ENCODE results near the gene KRTAP10-1. TPM values are rescaled to one million over a fixed set of nuclear protein-coding genes. Genes with fewer than 3 reads are reported as not detected.

Gene KRTAP10-1
- total and polyA plus RNA-seq, 9 of the 15 experiments (the other 6 are each of a cell fraction or from before 2014, with no cell fraction given) = not detected

DNA sequence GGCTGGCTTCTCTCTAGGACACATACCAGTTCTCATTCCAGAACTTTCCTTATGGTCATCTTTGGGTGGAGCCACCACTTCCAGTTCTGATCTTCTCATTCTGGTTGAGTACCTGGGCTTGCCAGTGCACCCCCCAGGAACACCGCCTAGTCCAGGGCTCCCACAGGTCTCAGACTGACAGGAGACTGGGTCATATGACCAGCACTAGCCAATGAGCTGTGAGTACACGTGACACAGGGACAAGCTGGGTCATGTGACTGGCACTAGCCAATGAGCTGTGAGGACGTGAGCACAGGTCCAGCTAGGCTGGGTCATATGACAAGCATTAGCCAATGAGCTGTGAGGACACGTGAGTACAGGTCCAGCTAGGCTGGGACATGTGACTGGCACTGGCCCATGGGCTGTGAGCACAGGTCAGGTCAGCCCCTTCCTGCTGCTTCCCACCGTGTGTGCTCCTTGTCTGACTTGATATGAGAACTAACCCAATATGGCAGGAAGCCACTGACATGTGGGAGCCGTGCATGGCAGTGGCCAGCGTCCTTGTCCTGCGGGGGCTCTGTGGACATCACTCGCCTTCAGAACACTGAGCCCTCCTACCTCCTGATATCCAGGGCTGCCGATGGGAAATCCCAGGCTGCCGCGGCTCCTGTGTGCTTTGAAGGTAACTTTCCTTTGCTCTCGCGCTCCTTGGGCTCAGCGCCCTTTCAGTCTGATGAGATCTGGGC is 22.7 kb downstream of the KRTAP10-1 start (continued):
- TF ChIP-seq EWSR1 (IDR thresholded peaks at IDR 0.05; ENCODE audit: borderline replicate concordance, low read depth, partially characterized antibody) (no peak), NEUROD1 (IDR thresholded peaks at IDR 0.05; ENCODE audit: borderline replicate concordance, low read depth, low read length, partially characterized antibody) (peak; percentile 71), CBFA2T2 (conservative IDR thresholded peaks at IDR 0.05) (peak; percentile 97), MIER1 (IDR thresholded peaks at IDR 0.05; ENCODE audit: low read depth) (no peak), ZNF277 (CRISPR knock-in tag; IDR thresholded peaks at IDR 0.05; ENCODE audit: borderline replicate concordance) (no peak), PML (IDR thresholded peaks at IDR 0.05; ENCODE audit: low read length) (no peak), ARID2 (IDR thresholded peaks at IDR 0.05) (no peak), RBM15 (IDR thresholded peaks at IDR 0.05; ENCODE audit: insufficient read depth, low read length) (no peak), FOXA1 (IDR thresholded peaks at IDR 0.05; ENCODE audit: borderline replicate concordance) (no peak), ZNF445 (CRISPR knock-in tag; IDR thresholded peaks at IDR 0.05; ENCODE audit: low read depth) (no peak), MAX (CRISPR knock-in tag; IDR thresholded peaks at IDR 0.05) (peak; percentile 58), HEY1 (CRISPR knock-in tag; IDR thresholded peaks at IDR 0.05; ENCODE audit: borderline replicate concordance) (no peak), ZNF77 (CRISPR knock-in tag; IDR thresholded peaks at IDR 0.05) (no peak), ZKSCAN1 (IDR thresholded peaks at IDR 0.05; ENCODE audit: low read depth, low read length) (no peak), ETV6 (IDR thresholded peaks at IDR 0.05; ENCODE audit: borderline replicate concordance in 1 of 2, low read depth in 2 of 2, low read length in 1 of 2) (no peak), ETV6 (CRISPR knock-in tag; IDR thresholded peaks at IDR 0.05; ENCODE audit: borderline replicate concordance) (no peak), FOXK1 (CRISPR knock-in tag; IDR thresholded peaks at IDR 0.05; ENCODE audit: borderline replicate concordance) (no peak), HMG20B (CRISPR knock-in tag; IDR thresholded peaks at IDR 0.05) (no peak), TRIM28 (IDR thresholded peaks at IDR 0.05) (no peak)
- TF ChIP-seq, protein P1, sequence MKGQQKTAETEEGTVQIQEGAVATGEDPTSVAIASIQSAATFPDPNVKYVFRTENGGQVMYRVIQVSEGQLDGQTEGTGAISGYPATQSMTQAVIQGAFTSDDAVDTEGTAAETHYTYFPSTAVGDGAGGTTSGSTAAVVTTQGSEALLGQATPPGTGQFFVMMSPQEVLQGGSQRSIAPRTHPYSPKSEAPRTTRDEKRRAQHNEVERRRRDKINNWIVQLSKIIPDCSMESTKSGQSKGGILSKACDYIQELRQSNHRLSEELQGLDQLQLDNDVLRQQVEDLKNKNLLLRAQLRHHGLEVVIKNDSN (CRISPR knock-in tag; IDR thresholded peaks at IDR 0.05) = peak; percentile 100
- TF ChIP-seq, protein P2, sequence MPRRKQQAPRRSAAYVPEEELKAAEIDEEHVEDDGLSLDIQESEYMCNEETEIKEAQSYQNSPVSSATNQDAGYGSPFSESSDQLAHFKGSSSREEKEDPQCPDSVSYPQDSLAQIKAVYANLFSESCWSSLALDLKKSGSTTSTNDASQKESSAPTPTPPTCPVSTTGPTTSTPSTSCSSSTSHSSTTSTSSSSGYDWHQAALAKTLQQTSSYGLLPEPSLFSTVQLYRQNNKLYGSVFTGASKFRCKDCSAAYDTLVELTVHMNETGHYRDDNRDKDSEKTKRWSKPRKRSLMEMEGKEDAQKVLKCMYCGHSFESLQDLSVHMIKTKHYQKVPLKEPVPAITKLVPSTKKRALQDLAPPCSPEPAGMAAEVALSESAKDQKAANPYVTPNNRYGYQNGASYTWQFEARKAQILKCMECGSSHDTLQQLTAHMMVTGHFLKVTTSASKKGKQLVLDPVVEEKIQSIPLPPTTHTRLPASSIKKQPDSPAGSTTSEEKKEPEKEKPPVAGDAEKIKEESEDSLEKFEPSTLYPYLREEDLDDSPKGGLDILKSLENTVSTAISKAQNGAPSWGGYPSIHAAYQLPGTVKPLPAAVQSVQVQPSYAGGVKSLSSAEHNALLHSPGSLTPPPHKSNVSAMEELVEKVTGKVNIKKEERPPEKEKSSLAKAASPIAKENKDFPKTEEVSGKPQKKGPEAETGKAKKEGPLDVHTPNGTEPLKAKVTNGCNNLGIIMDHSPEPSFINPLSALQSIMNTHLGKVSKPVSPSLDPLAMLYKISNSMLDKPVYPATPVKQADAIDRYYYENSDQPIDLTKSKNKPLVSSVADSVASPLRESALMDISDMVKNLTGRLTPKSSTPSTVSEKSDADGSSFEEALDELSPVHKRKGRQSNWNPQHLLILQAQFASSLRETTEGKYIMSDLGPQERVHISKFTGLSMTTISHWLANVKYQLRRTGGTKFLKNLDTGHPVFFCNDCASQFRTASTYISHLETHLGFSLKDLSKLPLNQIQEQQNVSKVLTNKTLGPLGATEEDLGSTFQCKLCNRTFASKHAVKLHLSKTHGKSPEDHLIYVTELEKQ (CRISPR knock-in tag; IDR thresholded peaks at IDR 0.05) = no peak
- TF ChIP-seq, protein P3, sequence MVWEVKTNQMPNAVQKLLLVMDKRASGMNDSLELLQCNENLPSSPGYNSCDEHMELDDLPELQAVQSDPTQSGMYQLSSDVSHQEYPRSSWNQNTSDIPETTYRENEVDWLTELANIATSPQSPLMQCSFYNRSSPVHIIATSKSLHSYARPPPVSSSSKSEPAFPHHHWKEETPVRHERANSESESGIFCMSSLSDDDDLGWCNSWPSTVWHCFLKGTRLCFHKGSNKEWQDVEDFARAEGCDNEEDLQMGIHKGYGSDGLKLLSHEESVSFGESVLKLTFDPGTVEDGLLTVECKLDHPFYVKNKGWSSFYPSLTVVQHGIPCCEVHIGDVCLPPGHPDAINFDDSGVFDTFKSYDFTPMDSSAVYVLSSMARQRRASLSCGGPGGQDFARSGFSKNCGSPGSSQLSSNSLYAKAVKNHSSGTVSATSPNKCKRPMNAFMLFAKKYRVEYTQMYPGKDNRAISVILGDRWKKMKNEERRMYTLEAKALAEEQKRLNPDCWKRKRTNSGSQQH (CRISPR knock-in tag; IDR thresholded peaks at IDR 0.05) = peak; percentile 11; the same call in 1 of the 2 replicates

All from K562 (cell line).